Measurements from ENCODE around the gene RFESD. TPM values are rescaled to one million over a fixed set of nuclear protein-coding genes. Genes with fewer than 3 reads are reported as not detected.

Gene RFESD
- total and polyA plus RNA-seq, 2 donors (not counting 1 experiment from before 2014, with no cell fraction given) = 1.5 to 1.9 TPM

- no peak overlapping the region for H3K9ac ChIP-seq (ENCODE audit: low read length)
- no peak overlapping the region for H3K27ac ChIP-seq (ENCODE audit: low read length in 2 of 2)
- H3K27me3 Mint-ChIP-seq = no peaks in the 10 kb centered on the region
- H3K9me3 ChIP-seq (ENCODE audit: control extremely low read depth in 1 of 3, control insufficient read depth in 2 of 3, insufficient read depth in 1 of 3, low read length in 2 of 3) = no peaks in the 10 kb centered on the region
- H4K20me1 ChIP-seq (ENCODE audit: control insufficient read depth, insufficient read depth, low read length, poor library complexity, severe bottlenecking) = no peaks in the 10 kb centered on the region
- DNase-seq = no peak
- no peaks in the 10 kb centered on the region for H3K79me2 ChIP-seq (ENCODE audit: control insufficient read depth, insufficient read depth, low read length)
- H3K27ac Mint-ChIP-seq = no peak overlapping the region
- ATAC-seq (ENCODE audit: low read depth) = no peak
- H3K4me3 Mint-ChIP-seq = no peak overlapping the region
- H2AFZ ChIP-seq (ENCODE audit: insufficient read depth, low read depth, low read length, poor library complexity, severe bottlenecking) = no peak overlapping the region
- TF ChIP-seq, protein P1, sequence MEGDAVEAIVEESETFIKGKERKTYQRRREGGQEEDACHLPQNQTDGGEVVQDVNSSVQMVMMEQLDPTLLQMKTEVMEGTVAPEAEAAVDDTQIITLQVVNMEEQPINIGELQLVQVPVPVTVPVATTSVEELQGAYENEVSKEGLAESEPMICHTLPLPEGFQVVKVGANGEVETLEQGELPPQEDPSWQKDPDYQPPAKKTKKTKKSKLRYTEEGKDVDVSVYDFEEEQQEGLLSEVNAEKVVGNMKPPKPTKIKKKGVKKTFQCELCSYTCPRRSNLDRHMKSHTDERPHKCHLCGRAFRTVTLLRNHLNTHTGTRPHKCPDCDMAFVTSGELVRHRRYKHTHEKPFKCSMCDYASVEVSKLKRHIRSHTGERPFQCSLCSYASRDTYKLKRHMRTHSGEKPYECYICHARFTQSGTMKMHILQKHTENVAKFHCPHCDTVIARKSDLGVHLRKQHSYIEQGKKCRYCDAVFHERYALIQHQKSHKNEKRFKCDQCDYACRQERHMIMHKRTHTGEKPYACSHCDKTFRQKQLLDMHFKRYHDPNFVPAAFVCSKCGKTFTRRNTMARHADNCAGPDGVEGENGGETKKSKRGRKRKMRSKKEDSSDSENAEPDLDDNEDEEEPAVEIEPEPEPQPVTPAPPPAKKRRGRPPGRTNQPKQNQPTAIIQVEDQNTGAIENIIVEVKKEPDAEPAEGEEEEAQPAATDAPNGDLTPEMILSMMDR (IDR thresholded peaks at IDR 0.05) = no peak
- TF ChIP-seq EZH2 (IDR thresholded peaks at IDR 0.05; ENCODE audit: borderline replicate concordance, insufficient read depth, low read depth, low read length, poor library complexity, severe bottlenecking) = no peak
- CTCF ChIA-PET = interaction anchor here (6.3 kb wide), 1 partner anchor 112 kb away, joined by 79 read pairs; no protein-coding TSS in a partner anchor
- H3K36me3 ChIP-seq (replicated peaks in 1 of 2; ENCODE audit: control extremely low read depth in 1 of 2, control insufficient read depth in 1 of 2, extremely low read depth in 1 of 2, insufficient read depth in 2 of 2, low read length in 1 of 2) = no peaks in the 10 kb centered on the region
- POLR2A ChIA-PET = no interaction called here
- H3K4me1 Mint-ChIP-seq = no peaks in the 10 kb centered on the region
- H3K9me3 Mint-ChIP-seq (ENCODE audit: insufficient read depth) = no peaks in the 10 kb centered on the region
- H3K4me2 ChIP-seq (replicated peaks; ENCODE audit: low read depth, low read length, poor library complexity, severe bottlenecking) = no peak overlapping the region
- H3K27me3 ChIP-seq (replicated peaks in 1 of 4; ENCODE audit: control extremely low read depth in 1 of 4, control insufficient read depth in 3 of 4, insufficient read depth in 4 of 4, low read length in 3 of 4) = no peaks in the 10 kb centered on the region
- H3K4me1 ChIP-seq (ENCODE audit: control insufficient read depth in 2 of 2, insufficient read depth in 2 of 2, low read length in 2 of 2) = no peaks in the 10 kb centered on the region
- H3K4me3 ChIP-seq (ENCODE audit: control extremely low read depth in 1 of 5, extremely low read depth in 1 of 5, insufficient read depth in 1 of 5, low read depth in 2 of 5, low read length in 4 of 5) = no peak overlapping the region
- intact Hi-C loops (cut with micrococcal nuclease) = no loop called here
Observed at GRCh38 chr5:95668216-95668615, 21.6 kb downstream of the RFESD start.

GRCh38 chr5:95668728-95669127, 22.2 kb downstream of the RFESD start:
- no CpG with 5 or more reads among the region's 1 CpG for WGBS (ENCODE audit: insufficient coverage)

More at GRCh38 chr5:95668728-95669127, 22.2 kb downstream of the RFESD start:
- no peaks in the 10 kb centered on the region for H3K27me3 Mint-ChIP-seq
- H3K4me1 ChIP-seq (ENCODE audit: control insufficient read depth in 2 of 2, insufficient read depth in 2 of 2, low read length in 2 of 2) = no peaks in the 10 kb centered on the region
- H3K36me3 ChIP-seq (replicated peaks in 1 of 2; ENCODE audit: control extremely low read depth in 1 of 2, control insufficient read depth in 1 of 2, extremely low read depth in 1 of 2, insufficient read depth in 2 of 2, low read length in 1 of 2) = no peaks in the 10 kb centered on the region
- TF ChIP-seq, protein P1 (IDR thresholded peaks at IDR 0.05) = no peak
- no peak for TF ChIP-seq EZH2 (IDR thresholded peaks at IDR 0.05; ENCODE audit: borderline replicate concordance, insufficient read depth, low read depth, low read length, poor library complexity, severe bottlenecking)
- DNase-seq = no peak
- H4K20me1 ChIP-seq (ENCODE audit: control insufficient read depth, insufficient read depth, low read length, poor library complexity, severe bottlenecking) = no peaks in the 10 kb centered on the region
- H3K27ac Mint-ChIP-seq = no peak overlapping the region
- POLR2A ChIA-PET = no interaction called here
- H3K4me1 Mint-ChIP-seq = no peaks in the 10 kb centered on the region
- ATAC-seq (ENCODE audit: low read depth) = no peak
- no peak overlapping the region for H3K4me2 ChIP-seq (replicated peaks; ENCODE audit: low read depth, low read length, poor library complexity, severe bottlenecking)
- H3K79me2 ChIP-seq (ENCODE audit: control insufficient read depth, insufficient read depth, low read length) = no peaks in the 10 kb centered on the region
- CTCF ChIA-PET = interaction anchor here (6.3 kb wide), 1 partner anchor 112 kb away, joined by 79 read pairs; no protein-coding TSS in a partner anchor
- no peak overlapping the region for H2AFZ ChIP-seq (ENCODE audit: insufficient read depth, low read depth, low read length, poor library complexity, severe bottlenecking)
- intact Hi-C loops (cut with micrococcal nuclease) = no loop called here
- no peak overlapping the region for H3K27ac ChIP-seq (ENCODE audit: low read length in 2 of 2)
- H3K4me3 Mint-ChIP-seq = no peak overlapping the region
- H3K4me3 ChIP-seq (ENCODE audit: control extremely low read depth in 1 of 5, extremely low read depth in 1 of 5, insufficient read depth in 1 of 5, low read depth in 2 of 5, low read length in 4 of 5) = no peak overlapping the region
- H3K27me3 ChIP-seq (replicated peaks in 1 of 4; ENCODE audit: control extremely low read depth in 1 of 4, control insufficient read depth in 3 of 4, insufficient read depth in 4 of 4, low read length in 3 of 4) = no peaks in the 10 kb centered on the region
- no peaks in the 10 kb centered on the region for H3K9me3 ChIP-seq (ENCODE audit: control extremely low read depth in 1 of 3, control insufficient read depth in 2 of 3, insufficient read depth in 1 of 3, low read length in 2 of 3)
- H3K9me3 Mint-ChIP-seq (ENCODE audit: insufficient read depth) = no peaks in the 10 kb centered on the region
- no peak overlapping the region for H3K9ac ChIP-seq (ENCODE audit: low read length)
